Measurements from ENCODE around the gene PARP1.

DNA sequence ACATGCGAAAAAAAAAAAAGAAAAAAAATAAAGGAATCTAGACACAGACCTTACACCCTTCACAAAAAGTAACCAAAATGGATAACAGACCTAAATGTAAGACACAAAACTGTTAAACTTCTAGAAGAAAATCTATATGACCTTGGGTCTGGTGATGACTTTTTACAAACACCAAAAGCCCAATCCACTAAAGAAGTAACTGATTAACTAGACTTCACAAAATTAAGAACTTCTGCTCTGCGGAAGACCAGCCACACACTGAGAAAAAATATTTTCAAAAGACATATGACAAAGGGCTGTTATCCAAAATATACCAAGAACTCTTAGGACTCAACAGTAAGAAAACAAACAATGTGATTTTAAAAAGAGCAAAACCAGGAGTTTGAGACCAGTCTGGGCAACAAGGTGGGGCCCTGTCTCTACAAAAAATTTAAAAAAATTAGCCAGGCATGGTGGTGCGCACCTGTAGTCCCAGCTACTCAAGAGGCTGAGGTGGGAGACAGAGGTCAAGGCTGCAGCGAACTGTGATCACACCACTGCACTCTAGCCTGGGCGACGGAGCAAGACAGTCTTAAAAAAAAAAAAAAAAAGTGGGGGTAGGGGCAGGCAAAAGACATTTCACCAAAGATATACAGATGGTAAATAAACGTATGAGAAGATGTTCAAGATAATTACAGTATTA, 9.8 kb downstream of the PARP1 start:
- TF ChIP-seq EZH2 (IDR thresholded peaks at IDR 0.05; ENCODE audit: insufficient read depth, poor library complexity, severe bottlenecking): no peak
- no peak for TF ChIP-seq EZH2phosphoT487 (IDR thresholded peaks at IDR 0.05; ENCODE audit: insufficient read depth, low read depth)
